ENCODE measurements around the gene WDFY2. TPM values are rescaled to one million over a fixed set of nuclear protein-coding genes. Genes with fewer than 3 reads are reported as not detected.

Gene WDFY2
- total RNA-seq, 2 donors from 2014 or later: 25.7 to 31.9 TPM

DNA sequence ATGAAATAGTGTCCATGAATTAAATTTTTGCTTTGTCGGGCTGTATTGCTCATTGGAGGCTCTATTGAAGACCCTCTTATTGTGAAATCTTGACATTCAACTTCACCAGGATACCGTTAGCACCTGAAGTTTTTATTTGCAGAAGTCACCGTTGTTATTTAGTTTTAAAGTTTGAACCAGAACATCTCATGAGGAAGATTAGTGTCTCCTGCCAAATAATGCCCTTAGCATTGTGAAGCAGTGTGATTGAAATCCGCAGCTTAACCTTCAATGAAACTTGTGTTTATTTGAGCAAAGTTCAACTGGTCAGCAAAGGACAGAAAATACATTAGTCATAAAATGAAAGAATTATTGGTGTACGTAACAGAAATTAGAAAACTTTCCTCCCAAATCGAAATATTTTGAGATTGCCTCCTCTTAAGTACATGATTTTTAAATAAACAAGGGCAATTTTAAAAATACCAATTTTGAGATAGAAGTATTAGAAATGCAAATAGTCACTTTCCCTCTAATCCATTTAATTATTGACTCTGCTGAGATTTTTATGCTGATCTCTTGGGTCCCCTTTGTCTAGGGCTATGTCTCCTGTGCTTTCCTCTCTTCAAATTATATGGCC, 84.4 kb downstream of the WDFY2 start:
- no peak for TF ChIP-seq POLR2A (IDR thresholded peaks at IDR 0.05)
- DNase-seq: no peak
- Histone ChIP-seq H3K27me3 (no peaks in the 10 kb centered on the region), H3K4me1 (peaks cover 73% of the 10 kb centered on the region), H3K27ac (peak overlapping the region in 1 of 4 donors; percentile 36), H3K9me3 (no peaks in the 10 kb centered on the region), H3K4me3 (no peak overlapping the region), H3K36me3 (replicated peaks in 1 of 2; ENCODE audit: insufficient read depth in 1 of 2, low read depth in 2 of 2) (no peaks in the 10 kb centered on the region)
- ATAC-seq: no peak
- intact Hi-C loops (cut with DNase I): no loop called here
- 31 to 32% methylated on average over 6 of the region's 6 CpGs for WGBS, 2 donors

DNA sequence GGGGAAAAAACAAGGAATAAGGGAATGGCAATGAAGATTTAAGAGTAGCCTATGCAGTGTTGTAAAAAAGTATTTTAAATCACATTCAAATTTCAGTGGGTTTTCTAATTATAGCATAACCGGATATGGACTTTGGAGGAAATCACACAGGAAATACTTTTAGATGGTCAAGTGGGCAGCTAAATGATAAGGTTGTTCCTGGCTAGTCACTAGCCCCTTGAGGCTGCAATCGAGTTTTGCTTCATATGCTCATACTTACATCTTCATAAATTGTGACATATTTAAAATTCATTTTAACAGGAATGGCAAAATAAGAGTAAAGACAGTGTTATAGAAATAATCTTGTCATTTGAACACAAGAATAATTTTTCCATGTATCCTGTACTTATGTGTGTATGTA, 88.9 kb downstream of the WDFY2 start:
- DNase-seq (no peak), ATAC-seq (no peak)
- H3K4me1 ChIP-seq: peaks cover 49% of the 10 kb centered on the region
- no peak for TF ChIP-seq POLR2A (IDR thresholded peaks at IDR 0.05)
- no peaks in the 10 kb centered on the region for H3K36me3 ChIP-seq (replicated peaks in 1 of 2; ENCODE audit: insufficient read depth in 1 of 2, low read depth in 2 of 2)
- intact Hi-C loops (cut with DNase I): no loop called here
- 70 to 79% methylated on average over 2 of the region's 2 CpGs for WGBS, 2 donors
- no peaks in the 10 kb centered on the region for H3K27me3 ChIP-seq
- no peaks in the 10 kb centered on the region for H3K9me3 ChIP-seq
- H3K27ac ChIP-seq: no peak overlapping the region
- no peak overlapping the region for H3K4me3 ChIP-seq

DNA sequence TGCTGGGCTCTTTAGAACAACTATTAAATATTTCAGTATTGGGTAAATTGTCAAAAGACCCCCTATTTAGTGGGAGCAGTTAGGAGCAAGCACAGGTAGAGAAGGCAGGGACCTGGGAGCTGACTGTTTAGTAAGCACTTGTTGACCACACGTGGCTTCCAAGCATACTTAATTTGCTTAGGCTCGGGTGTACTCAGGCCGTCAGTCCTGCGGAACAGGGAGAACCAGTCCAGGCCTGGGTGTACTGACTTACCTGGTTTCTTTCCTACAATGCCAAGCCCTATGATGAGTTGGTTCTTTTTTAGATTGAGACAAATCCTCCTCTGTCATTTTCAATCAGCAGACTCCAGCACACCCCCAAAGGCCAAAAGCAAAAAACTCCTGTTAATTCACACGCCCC, 90.0 kb downstream of the WDFY2 start:
- Histone ChIP-seq H3K4me1 (peaks cover 38% of the 10 kb centered on the region), H3K9me3 (no peaks in the 10 kb centered on the region), H3K27me3 (no peaks in the 10 kb centered on the region), H3K27ac (peak overlapping the region in 3 of 4 donors; percentile 43 to 59 (median 53)), H3K4me3 (no peak overlapping the region), H3K36me3 (replicated peaks in 1 of 2; ENCODE audit: insufficient read depth in 1 of 2, low read depth in 2 of 2) (no peaks in the 10 kb centered on the region)
- no peak for TF ChIP-seq POLR2A (IDR thresholded peaks at IDR 0.05)
- TF ChIP-seq, protein P1, sequence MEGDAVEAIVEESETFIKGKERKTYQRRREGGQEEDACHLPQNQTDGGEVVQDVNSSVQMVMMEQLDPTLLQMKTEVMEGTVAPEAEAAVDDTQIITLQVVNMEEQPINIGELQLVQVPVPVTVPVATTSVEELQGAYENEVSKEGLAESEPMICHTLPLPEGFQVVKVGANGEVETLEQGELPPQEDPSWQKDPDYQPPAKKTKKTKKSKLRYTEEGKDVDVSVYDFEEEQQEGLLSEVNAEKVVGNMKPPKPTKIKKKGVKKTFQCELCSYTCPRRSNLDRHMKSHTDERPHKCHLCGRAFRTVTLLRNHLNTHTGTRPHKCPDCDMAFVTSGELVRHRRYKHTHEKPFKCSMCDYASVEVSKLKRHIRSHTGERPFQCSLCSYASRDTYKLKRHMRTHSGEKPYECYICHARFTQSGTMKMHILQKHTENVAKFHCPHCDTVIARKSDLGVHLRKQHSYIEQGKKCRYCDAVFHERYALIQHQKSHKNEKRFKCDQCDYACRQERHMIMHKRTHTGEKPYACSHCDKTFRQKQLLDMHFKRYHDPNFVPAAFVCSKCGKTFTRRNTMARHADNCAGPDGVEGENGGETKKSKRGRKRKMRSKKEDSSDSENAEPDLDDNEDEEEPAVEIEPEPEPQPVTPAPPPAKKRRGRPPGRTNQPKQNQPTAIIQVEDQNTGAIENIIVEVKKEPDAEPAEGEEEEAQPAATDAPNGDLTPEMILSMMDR (IDR thresholded peaks at IDR 0.05): no peak
- ATAC-seq: peak; percentile 96
- intact Hi-C loops (cut with DNase I): no loop called here
- DNase-seq: peak; percentile 74 to 89 (median 84)
- 35 to 47% methylated on average over 5 of the region's 5 CpGs for WGBS, 2 donors

DNA sequence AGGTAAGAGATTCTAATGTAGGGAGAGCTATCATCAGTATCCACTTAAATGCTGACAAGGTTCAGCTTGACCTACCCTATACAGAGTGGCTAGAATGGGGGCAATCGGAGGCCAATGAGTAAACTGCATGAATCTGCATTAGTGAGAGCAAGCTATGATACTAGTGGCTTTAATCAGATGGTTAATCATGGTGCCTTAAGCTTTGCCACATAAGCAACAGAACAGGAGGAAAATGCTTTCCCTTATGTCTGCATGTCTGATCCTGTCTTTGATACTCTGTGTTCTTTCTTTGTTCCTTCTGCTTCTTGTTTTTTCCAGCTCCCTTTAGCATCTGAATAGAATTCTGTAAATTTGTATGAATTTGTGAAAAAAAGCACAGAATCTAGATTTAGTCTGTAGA, 91.1 kb downstream of the WDFY2 start:
- TF ChIP-seq, protein P1 (IDR thresholded peaks at IDR 0.05): no peak
- TF ChIP-seq POLR2A (IDR thresholded peaks at IDR 0.05): no peak
- Histone ChIP-seq H3K27me3 (no peaks in the 10 kb centered on the region), H3K36me3 (replicated peaks in 1 of 2; ENCODE audit: insufficient read depth in 1 of 2, low read depth in 2 of 2) (no peaks in the 10 kb centered on the region), H3K4me1 (peaks cover 30% of the 10 kb centered on the region), H3K27ac (no peak overlapping the region), H3K4me3 (no peak overlapping the region), H3K9me3 (no peaks in the 10 kb centered on the region)
- intact Hi-C loops (cut with DNase I): no loop called here
- no peak for DNase-seq
- no peak for ATAC-seq
- 100% methylated on average over 1 of the region's 1 CpG for WGBS, 2 donors

DNA sequence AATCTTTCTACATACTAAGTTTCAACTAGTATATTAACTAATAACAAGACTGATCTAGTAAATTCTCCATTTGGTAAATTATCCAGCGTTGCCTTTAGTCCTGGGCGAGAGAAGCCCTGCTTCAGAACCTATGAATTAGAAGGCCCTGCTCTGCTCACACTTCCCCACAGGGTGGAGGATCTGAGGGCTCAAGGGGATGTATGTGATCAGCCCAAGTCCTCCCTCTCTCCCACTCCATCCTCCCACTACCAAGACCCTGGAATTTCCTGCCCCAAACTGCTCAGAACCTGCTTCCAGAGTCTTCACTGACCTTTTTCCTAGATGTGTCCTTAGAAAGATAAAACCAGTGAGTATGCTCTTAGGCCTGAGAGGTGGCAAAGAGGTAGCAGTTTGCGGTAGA, 91.6 kb downstream of the WDFY2 start:
- TF ChIP-seq, protein P1 (IDR thresholded peaks at IDR 0.05): no peak
- no peak for TF ChIP-seq POLR2A (IDR thresholded peaks at IDR 0.05)
- Histone ChIP-seq H3K27ac (no peak overlapping the region), H3K4me3 (no peak overlapping the region), H3K9me3 (no peaks in the 10 kb centered on the region), H3K36me3 (replicated peaks in 1 of 2; ENCODE audit: insufficient read depth in 1 of 2, low read depth in 2 of 2) (no peaks in the 10 kb centered on the region), H3K27me3 (no peaks in the 10 kb centered on the region), H3K4me1 (peaks cover 30% of the 10 kb centered on the region)
- ATAC-seq: no peak
- DNase-seq: no peak
- WGBS, 2 donors: 94 to 100% methylated on average over 3 of the region's 3 CpGs
- intact Hi-C loops (cut with DNase I): no loop called here

DNA sequence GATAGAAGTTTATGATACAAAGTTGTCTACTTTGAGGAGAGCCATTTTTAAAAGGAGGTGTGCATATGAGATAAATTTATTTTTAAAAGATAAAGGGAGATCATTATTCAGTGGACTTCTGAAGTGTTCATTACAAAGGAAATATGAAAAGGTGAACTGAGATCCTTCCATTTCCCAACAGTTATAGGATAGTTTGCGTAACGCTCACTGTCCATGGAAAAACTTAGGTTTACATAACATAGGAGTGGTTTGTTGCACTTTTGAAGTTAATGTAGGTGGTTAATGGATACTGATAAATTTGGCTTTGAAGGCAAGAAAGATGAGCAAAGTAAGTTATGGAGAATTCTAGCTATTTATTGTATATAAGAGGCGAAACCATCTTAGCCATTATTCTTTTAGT, 92.5 kb downstream of the WDFY2 start:
- WGBS, 2 donors: 93 to 100% methylated on average over 3 of the region's 3 CpGs

More for the DNA sequence above, 92.5 kb downstream of the WDFY2 start:
- Histone ChIP-seq H3K27me3 (no peaks in the 10 kb centered on the region), H3K9me3 (no peaks in the 10 kb centered on the region), H3K4me3 (no peak overlapping the region), H3K4me1 (peaks cover 30% of the 10 kb centered on the region), H3K36me3 (replicated peaks in 1 of 2; ENCODE audit: insufficient read depth in 1 of 2, low read depth in 2 of 2) (no peaks in the 10 kb centered on the region), H3K27ac (no peak overlapping the region)
- no peak for TF ChIP-seq POLR2A (IDR thresholded peaks at IDR 0.05)
- TF ChIP-seq, protein P1 (IDR thresholded peaks at IDR 0.05): no peak
- intact Hi-C loops (cut with DNase I): no loop called here
- DNase-seq: no peak
- ATAC-seq: no peak

All from body of pancreas (tissue), 4 donors.